22Rv1 (cell line): Measurements from ENCODE around the gene PLA2G2D.

Source experiments
- CTCF ChIP-seq: fragments of 450-650 bp; IDR thresholded peaks from 2 replicates; pipeline ENCODE4 v1.5.1; 2017; ENCODE audit warnings: mild to moderate bottlenecking
- ZFX ChIP-seq: fragments of 450-650 bp; IDR thresholded peaks from 2 replicates; pipeline ENCODE4 v1.6.1; 2017; ENCODE audit warnings: antibody characterized with exemption, borderline replicate concordance

- no peak for TF ChIP-seq CTCF
- no peak for TF ChIP-seq ZFX
Observed at GRCh38 chr1:20093940-20094391, 25.4 kb downstream of the PLA2G2D start.
